OCI-LY7 (cell line): ENCODE measurements around the gene TTC7B. TPM values are rescaled to one million over a fixed set of nuclear protein-coding genes. Genes with fewer than 3 reads are reported as not detected.

Source experiments
- BruUV-seq: library from RNA; stranded (reverse); fragments of 400-500 nt; replicated peaks from 2 replicates; lab custom pipeline; 2021; lab: Mats Ljungman, UMichigan
- CTCF ChIA-PET: fragments of 300-600 bp; sonication (Branson Sonifier 250); formaldehyde crosslinking; loops from one replicate; lab custom pipeline; 2022; ENCODE audit warnings: antibody characterized with exemption; ENCODE audit not compliant: unreplicated experiment; lab: Charles Lee
- POLR2A ChIA-PET: fragments of 300-600 bp; sonication (Branson Sonifier 250); formaldehyde crosslinking; loops from one replicate; lab custom pipeline; 2022; ENCODE audit warnings: antibody characterized with exemption; lab: Charles Lee
- DNase-seq: peaks from one replicate; pipeline ENCODE4 v3.0.0-alpha.2; 2015; ENCODE audit warnings: low spot score
- H2AFZ ChIP-seq: fragments of 200-600 bp; sonication (generic), shearing (Covaris generic); 2 replicates; pipeline ENCODE4 v1.6.1; 2014; ENCODE audit warnings: mild to moderate bottlenecking, antibody characterized with exemption, low read length, moderate library complexity
- H3K27ac ChIP-seq: fragments of 200-600 bp; sonication (generic); 2 replicates; pipeline ENCODE4 v1.5.1; 2014; ENCODE audit warnings: mixed run types, low read depth, mild to moderate bottlenecking, moderate library complexity, low read length, inconsistent platforms; ENCODE audit not compliant: poor library complexity, severe bottlenecking
- H3K36me3 ChIP-seq: fragments of 200-600 bp; sonication (generic); 2 replicates; pipeline ENCODE4 v1.6.1; 2014; ENCODE audit warnings: mild to moderate bottlenecking, antibody characterized with exemption, low read length, moderate library complexity, mixed read lengths; ENCODE audit not compliant: insufficient read depth
- H3K4me1 ChIP-seq: fragments of 200-600 bp; sonication (generic); 2 replicates; pipeline ENCODE4 v1.5.1; 2014; ENCODE audit warnings: mild to moderate bottlenecking, low read length; ENCODE audit not compliant: insufficient read depth, poor library complexity, severe bottlenecking
- H3K4me2 ChIP-seq: fragments of 200-600 bp; sonication (generic); 2 replicates; pipeline ENCODE4 v1.6.1; 2014; ENCODE audit warnings: mild to moderate bottlenecking, low read length
- H3K4me3 ChIP-seq: fragments of 200-600 bp; sonication (generic); 2 replicates; pipeline ENCODE4 v1.5.1; 2014; ENCODE audit warnings: mild to moderate bottlenecking, low read depth, low read length; ENCODE audit not compliant: poor library complexity, severe bottlenecking
- H3K79me2 ChIP-seq: fragments of 200-600 bp; sonication (generic); 2 replicates; pipeline ENCODE4 v1.6.1; 2016; ENCODE audit warnings: low read depth, mild to moderate bottlenecking, low read length, moderate library complexity, mixed read lengths; ENCODE audit not compliant: insufficient read depth
- H3K9me2 ChIP-seq: fragments of 200-600 bp; sonication (generic); 2 replicates; pipeline ENCODE4 v1.6.1; 2016; ENCODE audit warnings: mild to moderate bottlenecking, low read length, mixed read lengths; ENCODE audit not compliant: insufficient read depth
- H3K9me3 ChIP-seq: fragments of 200-600 bp; sonication (generic); 2 replicates; pipeline ENCODE4 v1.6.1; 2014; ENCODE audit warnings: mild to moderate bottlenecking, mixed run types, low read length, mixed read lengths
- H4K20me1 ChIP-seq: fragments of 200-600 bp; sonication (generic); 2 replicates; pipeline ENCODE4 v1.6.1; 2014; ENCODE audit warnings: mild to moderate bottlenecking, antibody characterized with exemption, low read length, moderate library complexity, mixed read lengths; ENCODE audit not compliant: insufficient read depth
- EZH2phosphoT487 ChIP-seq: fragments of 200-600 bp; sonication (generic); IDR thresholded peaks from 2 replicates; pipeline ENCODE4 v1.6.1; 2018; ENCODE audit warnings: low read depth, borderline replicate concordance, mild to moderate bottlenecking, mixed run types, antibody characterized with exemption, low read length, moderate library complexity, mixed read lengths
- intact Hi-C: fragments of 100-400 bp; cut with micrococcal nuclease; formaldehyde crosslinking; loops from one replicate; pipeline ENCODE4 v1.10.0; 2022; ENCODE audit not compliant: unreplicated experiment
- total RNA-seq, 2 experiments: library from RNA; depleted of rRNA in 1 of 2; stranded (reverse); fragments of >200 nt in 1 of 2; shearing (Covaris generic) in 1 of 2; gene quantifications; 2 replicates each; pipeline ENCODE4 v1.2.3, GENCODE V29; 2014 to 2022
- TF ChIP-seq, protein P1 (sequence below): fragments of 200-600 bp; sonication (generic); conservative IDR thresholded peaks from 2 replicates; pipeline ENCODE4 v1.5.1; 2014; ENCODE audit warnings: mild to moderate bottlenecking, antibody characterized with exemption, low read length, moderate library complexity, mixed read lengths

Gene TTC7B
- total RNA-seq, 2 experiments from 2014 or later: 0.19 to 0.51 TPM

DNA sequence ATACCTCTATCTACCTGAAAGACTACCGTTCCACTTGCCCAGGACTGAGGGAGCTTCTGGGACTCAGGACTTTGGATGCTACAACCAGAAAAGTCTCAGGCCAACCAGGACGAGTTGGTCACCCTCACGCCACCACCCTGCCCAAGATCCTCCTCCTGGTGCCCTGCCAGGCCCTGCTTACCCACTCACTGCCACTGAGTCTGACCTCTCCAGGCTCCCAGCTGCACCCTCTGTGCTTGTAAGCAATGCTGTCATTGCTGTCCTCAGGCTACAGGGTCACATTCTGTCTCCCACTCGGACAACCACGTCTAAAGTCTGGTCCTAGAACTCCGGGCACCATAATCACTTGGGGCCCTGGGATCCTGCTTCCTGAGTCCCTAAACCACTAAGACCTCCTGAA is 9.2 kb downstream of the TTC7B start:
- TF ChIP-seq, protein P1, sequence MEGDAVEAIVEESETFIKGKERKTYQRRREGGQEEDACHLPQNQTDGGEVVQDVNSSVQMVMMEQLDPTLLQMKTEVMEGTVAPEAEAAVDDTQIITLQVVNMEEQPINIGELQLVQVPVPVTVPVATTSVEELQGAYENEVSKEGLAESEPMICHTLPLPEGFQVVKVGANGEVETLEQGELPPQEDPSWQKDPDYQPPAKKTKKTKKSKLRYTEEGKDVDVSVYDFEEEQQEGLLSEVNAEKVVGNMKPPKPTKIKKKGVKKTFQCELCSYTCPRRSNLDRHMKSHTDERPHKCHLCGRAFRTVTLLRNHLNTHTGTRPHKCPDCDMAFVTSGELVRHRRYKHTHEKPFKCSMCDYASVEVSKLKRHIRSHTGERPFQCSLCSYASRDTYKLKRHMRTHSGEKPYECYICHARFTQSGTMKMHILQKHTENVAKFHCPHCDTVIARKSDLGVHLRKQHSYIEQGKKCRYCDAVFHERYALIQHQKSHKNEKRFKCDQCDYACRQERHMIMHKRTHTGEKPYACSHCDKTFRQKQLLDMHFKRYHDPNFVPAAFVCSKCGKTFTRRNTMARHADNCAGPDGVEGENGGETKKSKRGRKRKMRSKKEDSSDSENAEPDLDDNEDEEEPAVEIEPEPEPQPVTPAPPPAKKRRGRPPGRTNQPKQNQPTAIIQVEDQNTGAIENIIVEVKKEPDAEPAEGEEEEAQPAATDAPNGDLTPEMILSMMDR: no peak
- no peak for TF ChIP-seq EZH2phosphoT487
- H3K9me2 ChIP-seq: no peaks in the 10 kb centered on the region
- no peak overlapping the region for H3K4me2 ChIP-seq
- intact Hi-C loops: no loop called here
- no peaks in the 10 kb centered on the region for H3K79me2 ChIP-seq
- no TSS peak for BruUV-seq
- no peaks in the 10 kb centered on the region for H3K9me3 ChIP-seq
- H3K4me3 ChIP-seq: no peak overlapping the region
- ChIA-PET CTCF (no interaction called here), POLR2A (no interaction called here)
- no peaks in the 10 kb centered on the region for H4K20me1 ChIP-seq
- H2AFZ ChIP-seq: no peak overlapping the region
- no peaks in the 10 kb centered on the region for H3K4me1 ChIP-seq
- no peaks in the 10 kb centered on the region for H3K36me3 ChIP-seq
- DNase-seq: no peak
- no peak overlapping the region for H3K27ac ChIP-seq

DNA sequence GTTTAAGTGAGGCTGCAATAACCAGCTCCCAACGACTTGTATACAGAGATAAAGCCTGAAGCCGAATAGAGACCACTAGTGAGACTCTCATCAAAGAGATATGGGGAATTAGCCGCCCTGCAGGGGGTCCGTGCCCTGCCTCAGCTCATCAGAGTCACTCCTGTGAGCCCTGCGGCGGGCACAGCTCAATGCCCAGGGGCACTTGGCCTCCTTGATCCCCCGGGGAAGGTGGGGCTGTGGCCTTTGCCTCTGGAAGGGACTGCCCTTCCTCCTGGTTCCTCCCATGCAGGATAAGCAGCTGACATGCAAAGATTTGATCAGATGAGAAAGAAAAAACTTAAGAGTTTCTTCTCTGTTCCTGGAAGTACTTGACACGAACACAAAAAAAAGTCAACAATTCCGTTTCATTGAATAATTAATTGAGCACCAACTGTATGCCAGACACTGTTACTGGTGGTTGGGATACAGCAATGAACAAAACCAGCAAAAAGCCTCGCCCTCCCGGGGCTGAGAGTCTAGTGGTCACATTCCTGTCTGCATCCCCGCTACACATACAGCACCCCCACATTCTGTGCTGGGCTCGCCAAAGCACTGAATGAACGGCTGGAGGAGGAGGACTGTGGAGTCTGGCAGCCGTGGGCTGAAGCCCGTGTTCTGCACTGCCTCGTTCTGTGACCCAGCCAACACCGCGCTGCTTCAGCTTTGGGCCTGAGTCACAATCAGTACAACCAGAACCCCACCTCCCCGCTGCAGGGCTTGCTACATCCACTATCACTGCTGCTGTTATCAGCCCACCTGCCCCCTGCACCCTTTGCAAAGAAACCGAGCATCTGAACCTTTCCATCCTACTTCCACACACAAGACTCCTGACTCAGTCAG is 10.3 kb downstream of the TTC7B start:
- TF ChIP-seq, protein P1: no peak
- no peak for TF ChIP-seq EZH2phosphoT487
- Histone ChIP-seq H4K20me1 (no peaks in the 10 kb centered on the region), H3K36me3 (no peaks in the 10 kb centered on the region), H3K9me2 (no peaks in the 10 kb centered on the region), H3K79me2 (no peaks in the 10 kb centered on the region), H3K27ac (no peak overlapping the region), H3K4me3 (no peak overlapping the region), H3K9me3 (no peaks in the 10 kb centered on the region), H3K4me1 (no peaks in the 10 kb centered on the region), H2AFZ (no peak overlapping the region), H3K4me2 (no peak overlapping the region)
- POLR2A ChIA-PET: no interaction called here
- CTCF ChIA-PET: no interaction called here
- intact Hi-C loops: no loop called here
- BruUV-seq: no TSS peak
- DNase-seq: no peak

DNA sequence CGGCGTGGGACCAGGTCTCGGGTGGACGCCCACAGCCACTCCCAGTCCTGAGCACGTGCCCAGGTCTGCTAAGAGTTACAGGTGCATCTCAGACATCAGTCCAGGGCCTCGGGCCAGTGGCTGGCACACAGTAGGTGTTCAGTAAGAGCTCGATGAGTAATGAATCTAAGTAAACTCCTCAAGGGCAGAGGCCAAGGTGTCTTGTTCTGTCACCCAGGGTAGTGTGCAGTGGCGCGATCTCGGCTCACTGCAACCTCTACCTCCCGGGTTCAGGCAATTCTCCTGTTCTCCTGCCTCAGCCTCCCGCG is 11.2 kb downstream of the TTC7B start:
- no peak for TF ChIP-seq EZH2phosphoT487
- TF ChIP-seq, protein P1: no peak
- H3K9me3 ChIP-seq: no peaks in the 10 kb centered on the region
- H3K9me2 ChIP-seq: no peaks in the 10 kb centered on the region
- no peak overlapping the region for H3K4me3 ChIP-seq
- BruUV-seq: no TSS peak
- no peaks in the 10 kb centered on the region for H4K20me1 ChIP-seq
- H3K4me2 ChIP-seq: no peak overlapping the region
- no peak for DNase-seq
- H3K36me3 ChIP-seq: no peaks in the 10 kb centered on the region
- no peaks in the 10 kb centered on the region for H3K79me2 ChIP-seq
- ChIA-PET CTCF (no interaction called here), POLR2A (no interaction called here)
- H2AFZ ChIP-seq: no peak overlapping the region
- no peaks in the 10 kb centered on the region for H3K4me1 ChIP-seq
- intact Hi-C loops: no loop called here
- no peak overlapping the region for H3K27ac ChIP-seq
